Caco-2 (cell line): ENCODE data around the gene SYT6. TPM values are rescaled to one million over a fixed set of nuclear protein-coding genes. Genes with fewer than 3 reads are reported as not detected.

Experiments used
- BruUV-seq: library from RNA; stranded (reverse); fragments of 400-500 nt; replicated peaks from 2 replicates; lab custom pipeline; 2021; lab: Mats Ljungman, UMichigan
- CTCF ChIA-PET: fragments of 300-600 bp; sonication (Branson Sonifier 250); formaldehyde crosslinking; loops from one replicate; lab custom pipeline; 2022; ENCODE audit warnings: antibody characterized with exemption; lab: Charles Lee
- POLR2A ChIA-PET: fragments of 300-600 bp; sonication (Branson Sonifier 250); formaldehyde crosslinking; loops from one replicate; lab custom pipeline; 2022; ENCODE audit warnings: antibody characterized with exemption; lab: Charles Lee
- DNase-seq, 2 experiments: peaks; one replicate each; pipeline versions ENCODE4 v3.0.0 to v3.0.0-alpha.2; 2020 to 2022
- H3K27me3 ChIP-seq: replicated peaks from 2 replicates; pipeline ENCODE4 v1.6.0; 2011; ENCODE audit warnings: low read length; ENCODE audit not compliant: control insufficient read depth, insufficient read depth
- H3K36me3 ChIP-seq: 2 replicates; pipeline ENCODE4 v1.5.1; 2011; ENCODE audit warnings: low read length; ENCODE audit not compliant: control insufficient read depth, insufficient read depth
- H3K4me1 ChIP-seq: fragments of 250-450 bp; sonication (Bioruptor Pico); 2 replicates; pipeline ENCODE4 v1.5.1; 2020; ENCODE audit warnings: mild to moderate bottlenecking
- H3K4me3 ChIP-seq: 2 replicates; pipeline ENCODE4 v1.5.1; 2011; ENCODE audit warnings: low read depth, mild to moderate bottlenecking, control low read depth, low read length
- H3K9me3 ChIP-seq: fragments of 250-450 bp; sonication (Bioruptor Pico); 2 replicates; pipeline ENCODE4 v1.5.1; 2020; ENCODE audit warnings: mild to moderate bottlenecking, moderate library complexity
- H3K27ac Mint-ChIP-seq: one replicate; pipeline ENCODE4 v1.8.0; 2022; ENCODE audit warnings: mixed read lengths; ENCODE audit not compliant: unreplicated experiment
- H3K27me3 Mint-ChIP-seq: one replicate; pipeline ENCODE4 v1.8.0; 2022; ENCODE audit warnings: mixed read lengths; ENCODE audit not compliant: insufficient read depth, unreplicated experiment
- H3K36me3 Mint-ChIP-seq: one replicate; pipeline ENCODE4 v1.8.0; 2022; ENCODE audit warnings: mild to moderate bottlenecking, mixed read lengths; ENCODE audit not compliant: insufficient read depth, unreplicated experiment
- H3K4me1 Mint-ChIP-seq: one replicate; pipeline ENCODE4 v1.8.0; 2022; ENCODE audit warnings: low read depth, mixed read lengths; ENCODE audit not compliant: unreplicated experiment
- H3K4me3 Mint-ChIP-seq: one replicate; pipeline ENCODE4 v1.8.0; 2022; ENCODE audit warnings: mild to moderate bottlenecking, moderate library complexity, mixed read lengths; ENCODE audit not compliant: unreplicated experiment
- H3K9me3 Mint-ChIP-seq: one replicate; pipeline ENCODE4 v1.8.0; 2022; ENCODE audit warnings: mixed read lengths; ENCODE audit not compliant: unreplicated experiment
- CTCF ChIP-seq, 2 experiments: fragments of 200-600 bp in 1 of 2; IDR thresholded peaks; 1 replicate in 1 of 2; 2 replicates in 1 of 2; pipeline versions ENCODE4 v1.5.1 to v1.8.0; 2011 to 2022; ENCODE audit warnings: antibody characterized with exemption in 1 of 2, control low read depth in 1 of 2, inconsistent platforms in 1 of 2, low read depth in 1 of 2, low read length in 1 of 2, mild to moderate bottlenecking in 1 of 2, moderate library complexity in 1 of 2; ENCODE audit not compliant: insufficient read depth in 1 of 2, severe bottlenecking in 1 of 2, unreplicated experiment in 1 of 2
- intact Hi-C: fragments of 100-400 bp; cut with micrococcal nuclease; formaldehyde crosslinking; loops from one replicate; pipeline ENCODE4 v1.10.0; 2022; ENCODE audit not compliant: unreplicated experiment
- total RNA-seq: library from RNA; stranded (reverse); gene quantifications from 2 replicates; pipeline ENCODE4 v1.2.3, GENCODE V29; 2022

Gene SYT6
- total RNA-seq, 1 experiment from 2014 or later = 0.32 TPM

- no peak for TF ChIP-seq CTCF (IDR thresholded peaks at IDR 0.05; ENCODE audit: insufficient read depth in 1 of 2, low read depth in 1 of 2, low read length in 1 of 2, severe bottlenecking in 1 of 2, unreplicated experiment in 1 of 2)
- BruUV-seq = no TSS peak
- no peaks in the 10 kb centered on the region for H3K9me3 ChIP-seq
- intact Hi-C loops = loop anchor here (5.0 kb wide), 2 partner anchors 42 to 242 kb away; no protein-coding TSS in a partner anchor
- H3K4me3 Mint-ChIP-seq = no peak overlapping the region
- no peaks in the 10 kb centered on the region for H3K9me3 Mint-ChIP-seq
- no peak for DNase-seq
- CTCF ChIA-PET = interaction anchor here (1.0 kb wide), 1 partner anchor 47 kb away, joined by 3 read pairs; no protein-coding TSS in a partner anchor
- no peaks in the 10 kb centered on the region for H3K36me3 ChIP-seq
- H3K36me3 Mint-ChIP-seq = no peaks in the 10 kb centered on the region
- no peaks in the 10 kb centered on the region for H3K27me3 Mint-ChIP-seq
- H3K4me1 ChIP-seq = no peaks in the 10 kb centered on the region
- no peaks in the 10 kb centered on the region for H3K27me3 ChIP-seq
- H3K27ac Mint-ChIP-seq = no peak overlapping the region
- no peak overlapping the region for H3K4me3 ChIP-seq
- POLR2A ChIA-PET = no interaction called here
- no peaks in the 10 kb centered on the region for H3K4me1 Mint-ChIP-seq
These were observed 48.2 kb downstream of the SYT6 start for GRCh38 chr1:114105421-114105979.

GRCh38 chr1:114104949-114105348, 48.7 kb downstream of the SYT6 start:
- ChIA-PET CTCF (interaction anchor here (1.0 kb wide), 1 partner anchor 48 kb away, joined by 3 read pairs; no protein-coding TSS in a partner anchor), POLR2A (no interaction called here)
- BruUV-seq = no TSS peak
- no peaks in the 10 kb centered on the region for H3K27me3 Mint-ChIP-seq
- H3K36me3 ChIP-seq = no peaks in the 10 kb centered on the region
- no peak for TF ChIP-seq CTCF (IDR thresholded peaks at IDR 0.05; ENCODE audit: insufficient read depth in 1 of 2, low read depth in 1 of 2, low read length in 1 of 2, severe bottlenecking in 1 of 2, unreplicated experiment in 1 of 2)
- H3K36me3 Mint-ChIP-seq = no peaks in the 10 kb centered on the region
- no peaks in the 10 kb centered on the region for H3K9me3 ChIP-seq
- no peaks in the 10 kb centered on the region for H3K4me1 ChIP-seq
- no peaks in the 10 kb centered on the region for H3K9me3 Mint-ChIP-seq
- H3K4me3 ChIP-seq = no peak overlapping the region
- intact Hi-C loops = loop anchor here (5.0 kb wide), 2 partner anchors 42 to 242 kb away; no protein-coding TSS in a partner anchor
- H3K27ac Mint-ChIP-seq = no peak overlapping the region
- DNase-seq = no peak
- no peak overlapping the region for H3K4me3 Mint-ChIP-seq
- H3K27me3 ChIP-seq = no peaks in the 10 kb centered on the region
- H3K4me1 Mint-ChIP-seq = no peaks in the 10 kb centered on the region

GRCh38 chr1:114103992-114104391, 49.7 kb downstream of the SYT6 start:
- BruUV-seq = no TSS peak
- Mint-ChIP-seq H3K36me3 (no peaks in the 10 kb centered on the region), H3K4me1 (no peaks in the 10 kb centered on the region), H3K4me3 (no peak overlapping the region), H3K9me3 (no peaks in the 10 kb centered on the region), H3K27me3 (no peaks in the 10 kb centered on the region), H3K27ac (no peak overlapping the region)
- ChIA-PET CTCF (no interaction called here), POLR2A (no interaction called here)
- no peak for TF ChIP-seq CTCF (IDR thresholded peaks at IDR 0.05; ENCODE audit: insufficient read depth in 1 of 2, low read depth in 1 of 2, low read length in 1 of 2, severe bottlenecking in 1 of 2, unreplicated experiment in 1 of 2)
- intact Hi-C loops = no loop called here
- DNase-seq = no peak
- Histone ChIP-seq H3K27me3 (no peaks in the 10 kb centered on the region), H3K4me1 (no peaks in the 10 kb centered on the region), H3K9me3 (no peaks in the 10 kb centered on the region), H3K4me3 (no peak overlapping the region), H3K36me3 (no peaks in the 10 kb centered on the region)
